Smooth muscle cell (in vitro differentiated cells): ENCODE results near the gene UQCC2. TPM values are rescaled to one million over a fixed set of nuclear protein-coding genes. Genes with fewer than 3 reads are reported as not detected.
A peak's percentile ranks its signal among the peaks of the same experiment; 100 is the strongest.

Experiments used
- DNase-seq: peaks from one replicate; lab custom pipeline; 2025; ENCODE audit not compliant: unreplicated experiment; lab: John Stamatoyannopoulos, UW
- H2AFZ ChIP-seq: fragments of 200-600 bp; sonication (generic); 2 replicates; pipeline ENCODE4 v1.6.0; 2016; ENCODE audit warnings: antibody characterized with exemption, low read depth, mild to moderate bottlenecking
- H3F3A ChIP-seq: fragments of 200-600 bp; sonication (generic); 2 replicates; pipeline ENCODE4 v1.6.0; 2017; ENCODE audit warnings: antibody characterized with exemption, low read depth
- H3K27ac ChIP-seq: fragments of 200-600 bp; sonication (generic); 2 replicates; pipeline ENCODE4 v1.5.1; 2016; ENCODE audit warnings: low read depth, mild to moderate bottlenecking
- H3K27me3 ChIP-seq: fragments of 200-600 bp; sonication (generic); 2 replicates; pipeline ENCODE4 v1.6.1; 2016; ENCODE audit warnings: low read depth, mild to moderate bottlenecking
- H3K36me3 ChIP-seq: fragments of 200-600 bp; sonication (generic); 2 replicates; pipeline ENCODE4 v1.5.1; 2016; ENCODE audit warnings: low read depth
- H3K4me1 ChIP-seq: fragments of 200-600 bp; sonication (generic); 2 replicates; pipeline ENCODE4 v1.5.1; 2016; ENCODE audit warnings: low read depth
- H3K4me2 ChIP-seq: fragments of 200-600 bp; sonication (generic); 2 replicates; pipeline ENCODE4 v1.6.0; 2016; ENCODE audit warnings: mild to moderate bottlenecking
- H3K4me3 ChIP-seq: fragments of 200-600 bp; sonication (generic); 2 replicates; pipeline ENCODE4 v1.5.1; 2016; ENCODE audit warnings: mild to moderate bottlenecking
- H3K79me2 ChIP-seq: fragments of 200-600 bp; sonication (generic); 2 replicates; pipeline ENCODE4 v1.6.0; 2016; ENCODE audit warnings: low read depth, mild to moderate bottlenecking
- H3K9ac ChIP-seq: fragments of 200-600 bp; sonication (generic); 2 replicates; pipeline ENCODE4 v1.6.0; 2016; ENCODE audit warnings: low read depth
- H3K9me3 ChIP-seq: fragments of 200-600 bp; sonication (generic); replicated peaks from 2 replicates; pipeline ENCODE4 v1.5.1; 2016; ENCODE audit warnings: low read depth
- H4K20me1 ChIP-seq: fragments of 200-600 bp; sonication (generic); 2 replicates; pipeline ENCODE4 v1.6.0; 2016; ENCODE audit warnings: low read depth
- WGBS: methylation state at CpG from one replicate; pipeline ENCODE4 v1.1.7; 2016; ENCODE audit warnings: low lambda C conversion rate; 5-methylcytosine and 5-hydroxymethylcytosine counted together
- polyA plus RNA-seq: library from polyadenylated mRNA; unstranded; fragments of >200 nt; fragmentation: Nextera tagmentation; extraction: Ambion mirVana; gene quantifications from 2 replicates; pipeline ENCODE4 v1.2.1, GENCODE V29; 2016
- total RNA-seq: library from RNA; depleted of rRNA; stranded (reverse); fragments of >200 nt; gene quantifications from 2 replicates; pipeline ENCODE4 v1.2.3, GENCODE V29; 2014
- TF ChIP-seq, protein P1 (sequence below): fragments of 200-600 bp; sonication (generic); IDR thresholded peaks from 2 replicates; pipeline ENCODE4 v1.5.1; 2017; ENCODE audit warnings: borderline replicate concordance, mild to moderate bottlenecking, antibody characterized with exemption; ENCODE audit not compliant: insufficient read depth, poor library complexity, severe bottlenecking

UQCC2 gene
- total and polyA plus RNA-seq, 2 experiments from 2014 or later, result 67.3 to 208 TPM

- peaks cover 2% of the 10 kb centered on the region for H4K20me1 ChIP-seq
- no peak overlapping the region for H2AFZ ChIP-seq
- H3K4me1 ChIP-seq, result peaks cover 6% of the 10 kb centered on the region
- H3F3A ChIP-seq, result no peaks in the 10 kb centered on the region
- H3K9me3 ChIP-seq, result no peaks in the 10 kb centered on the region
- H3K79me2 ChIP-seq, result peaks cover 10% of the 10 kb centered on the region
- H3K4me2 ChIP-seq, result peak overlapping the region; percentile 95
- 93% methylated on average over 15 of the region's 15 CpGs for whole genome bisulfite sequencing
- no peak overlapping the region for H3K27ac ChIP-seq
- H3K9ac ChIP-seq, result no peak overlapping the region
- peak overlapping the region; percentile 93 for H3K4me3 ChIP-seq
- TF ChIP-seq, protein P1, sequence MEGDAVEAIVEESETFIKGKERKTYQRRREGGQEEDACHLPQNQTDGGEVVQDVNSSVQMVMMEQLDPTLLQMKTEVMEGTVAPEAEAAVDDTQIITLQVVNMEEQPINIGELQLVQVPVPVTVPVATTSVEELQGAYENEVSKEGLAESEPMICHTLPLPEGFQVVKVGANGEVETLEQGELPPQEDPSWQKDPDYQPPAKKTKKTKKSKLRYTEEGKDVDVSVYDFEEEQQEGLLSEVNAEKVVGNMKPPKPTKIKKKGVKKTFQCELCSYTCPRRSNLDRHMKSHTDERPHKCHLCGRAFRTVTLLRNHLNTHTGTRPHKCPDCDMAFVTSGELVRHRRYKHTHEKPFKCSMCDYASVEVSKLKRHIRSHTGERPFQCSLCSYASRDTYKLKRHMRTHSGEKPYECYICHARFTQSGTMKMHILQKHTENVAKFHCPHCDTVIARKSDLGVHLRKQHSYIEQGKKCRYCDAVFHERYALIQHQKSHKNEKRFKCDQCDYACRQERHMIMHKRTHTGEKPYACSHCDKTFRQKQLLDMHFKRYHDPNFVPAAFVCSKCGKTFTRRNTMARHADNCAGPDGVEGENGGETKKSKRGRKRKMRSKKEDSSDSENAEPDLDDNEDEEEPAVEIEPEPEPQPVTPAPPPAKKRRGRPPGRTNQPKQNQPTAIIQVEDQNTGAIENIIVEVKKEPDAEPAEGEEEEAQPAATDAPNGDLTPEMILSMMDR, result no peak
- DNase-seq, result no peak
- no peaks in the 10 kb centered on the region for H3K27me3 ChIP-seq
- no peaks in the 10 kb centered on the region for H3K36me3 ChIP-seq
Observed at GRCh38 chr6:33710296-33711121, 991 bp downstream of the UQCC2 start.

DNA sequence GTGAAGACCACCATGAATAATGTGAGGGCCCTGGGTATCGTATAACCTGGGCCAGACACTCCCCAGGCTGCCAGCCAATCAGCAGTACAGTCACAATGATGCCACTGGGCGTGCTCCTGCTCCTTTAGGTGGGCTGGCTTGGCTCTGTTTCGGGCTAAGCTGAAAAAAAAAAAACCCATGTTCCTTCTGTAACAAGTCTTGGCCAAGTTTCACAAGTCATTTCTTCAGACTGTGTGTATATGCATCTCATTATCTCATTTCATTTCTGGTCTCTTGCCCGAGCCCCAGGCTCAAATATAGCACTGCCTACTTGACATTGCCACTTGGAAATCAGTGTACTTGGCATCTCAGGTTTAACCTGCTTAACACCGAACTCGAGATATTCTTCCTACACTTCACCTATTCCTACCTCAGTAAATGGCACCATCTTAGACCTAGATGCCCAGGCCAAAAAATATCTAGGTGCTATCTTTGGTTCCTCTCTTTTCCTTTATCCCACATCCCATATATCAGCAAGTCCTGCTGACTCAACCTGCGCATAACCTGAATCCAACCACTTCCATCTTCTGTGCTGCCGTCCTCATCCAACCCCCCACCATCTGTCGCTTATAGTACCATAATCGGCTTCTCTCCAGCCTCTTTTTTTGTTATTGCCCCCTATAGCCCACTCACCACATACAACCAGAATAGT lies 1.8 kb downstream of the UQCC2 start:
- H4K20me1 ChIP-seq, result peaks cover 6% of the 10 kb centered on the region
- no peaks in the 10 kb centered on the region for H3K36me3 ChIP-seq
- H3K9me3 ChIP-seq, result no peaks in the 10 kb centered on the region
- no peaks in the 10 kb centered on the region for H3F3A ChIP-seq
- H3K4me3 ChIP-seq, result no peak overlapping the region
- no peak overlapping the region for H2AFZ ChIP-seq
- no peak overlapping the region for H3K4me2 ChIP-seq
- peaks cover 6% of the 10 kb centered on the region for H3K4me1 ChIP-seq
- peaks cover 10% of the 10 kb centered on the region for H3K79me2 ChIP-seq
- no peak for DNase-seq
- no peaks in the 10 kb centered on the region for H3K27me3 ChIP-seq
- no peak overlapping the region for H3K9ac ChIP-seq
- TF ChIP-seq, protein P1, result no peak
- no peak overlapping the region for H3K27ac ChIP-seq
- WGBS, result 95% methylated on average over 10 of the region's 10 CpGs

GRCh38 chr6:33708516-33709204 lies 2.8 kb downstream of the UQCC2 start:
- Histone ChIP-seq H3K4me2 (no peak overlapping the region), H2AFZ (no peak overlapping the region), H3K36me3 (no peaks in the 10 kb centered on the region), H3K4me1 (peaks cover 6% of the 10 kb centered on the region), H3F3A (no peaks in the 10 kb centered on the region), H3K4me3 (no peak overlapping the region), H3K9ac (no peak overlapping the region), H3K9me3 (no peaks in the 10 kb centered on the region), H4K20me1 (peaks cover 6% of the 10 kb centered on the region), H3K27ac (no peak overlapping the region), H3K79me2 (peaks cover 10% of the 10 kb centered on the region), H3K27me3 (no peaks in the 10 kb centered on the region)
- WGBS, result 94% methylated on average over 10 of the region's 10 CpGs
- DNase-seq, result no peak
- TF ChIP-seq, protein P1, result no peak
